GM19240 (cell line): ENCODE data around the gene CXorf49.
"Not testable (repeated sequence)": the region's sequence is repeated elsewhere in the genome, so short reads cannot be mapped to it uniquely, and the experiment has no call there.

Source experiments
- DNase-seq: peaks from one replicate; pipeline ENCODE4 v3.0.0; 2011; ENCODE audit warnings: low spot score; ENCODE audit not compliant: insufficient read length

CXorf49 gene

DNA sequence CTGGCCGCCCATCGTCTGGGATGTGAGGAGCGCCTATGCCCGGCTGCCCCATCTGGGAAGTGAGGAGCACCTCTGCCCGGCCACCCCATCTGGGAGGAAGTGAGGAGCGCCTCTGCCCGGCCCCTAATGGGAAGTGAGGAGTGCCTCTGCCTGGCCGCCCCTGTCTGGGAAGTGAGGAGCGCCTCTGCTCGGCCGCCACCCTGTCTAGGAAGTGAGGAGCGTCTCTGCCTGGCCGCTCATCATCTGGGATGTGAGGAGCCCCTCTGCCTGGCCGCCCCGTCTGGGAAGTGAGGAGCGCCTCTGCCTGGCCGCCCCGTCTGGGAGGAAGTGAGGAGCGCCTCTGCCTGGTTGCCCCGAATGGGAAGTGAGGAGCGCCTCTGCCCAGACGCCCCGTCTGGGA lies 42.4 kb downstream of the CXorf49 start:
- DNase-seq = not testable (repeated sequence)

DNA sequence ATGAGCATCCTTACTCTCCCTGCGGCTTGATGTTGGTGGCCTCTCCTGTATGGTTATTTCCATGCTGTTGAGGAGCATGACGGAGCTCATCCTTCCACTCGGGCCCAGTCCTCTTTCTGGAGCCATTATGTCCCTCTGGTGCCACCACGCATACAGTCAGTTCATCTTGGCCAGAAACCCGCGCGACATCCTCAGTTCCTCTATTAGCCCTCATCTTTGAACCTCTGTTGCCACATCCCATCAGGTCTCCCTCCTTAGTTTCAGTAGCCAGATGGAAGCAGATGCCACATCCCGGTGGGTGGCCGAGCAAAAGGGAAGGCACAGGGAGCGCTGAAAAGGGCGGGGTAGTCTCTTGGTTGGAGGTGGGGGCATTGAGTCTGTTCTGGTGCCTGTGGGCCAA lies 46.1 kb downstream of the CXorf49 start:
- no peak for DNase-seq

DNA sequence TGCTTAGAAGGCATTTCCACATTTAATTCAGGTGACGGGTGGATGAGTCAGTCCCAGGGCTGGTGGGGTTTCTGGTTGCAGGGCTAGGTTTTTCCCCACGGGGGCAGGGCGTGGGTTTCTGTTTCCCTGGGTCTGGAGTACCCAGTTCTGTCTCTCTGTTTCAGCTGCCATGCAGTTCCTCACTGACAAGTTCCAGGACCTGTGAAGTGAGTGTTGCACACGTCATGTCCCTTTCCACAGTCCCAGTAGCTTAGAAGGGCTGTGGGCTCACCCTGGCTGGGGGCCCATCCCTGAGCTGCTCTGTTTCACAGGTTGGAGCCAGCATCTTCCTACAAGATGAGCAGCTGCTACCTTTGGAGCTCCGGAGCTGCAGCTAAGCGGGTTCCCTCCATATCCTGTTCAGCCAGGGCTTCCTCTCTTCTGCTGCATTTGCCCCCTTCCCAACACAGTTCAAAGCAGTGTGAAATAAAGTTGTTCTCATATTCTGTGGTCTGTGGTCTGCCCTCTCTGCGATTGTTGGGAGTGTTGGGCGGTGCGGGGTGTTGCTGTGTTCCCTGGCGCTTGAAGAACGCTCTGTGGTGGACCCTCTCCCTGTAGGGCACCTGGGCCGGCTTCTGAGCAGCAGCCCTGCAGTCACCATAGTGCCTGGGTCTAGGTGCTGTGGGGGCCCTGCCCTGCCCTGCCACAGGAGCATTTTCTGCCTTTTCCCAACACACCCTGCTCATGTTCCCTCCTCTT lies 46.9 kb downstream of the CXorf49 start:
- DNase-seq = no peak

DNA sequence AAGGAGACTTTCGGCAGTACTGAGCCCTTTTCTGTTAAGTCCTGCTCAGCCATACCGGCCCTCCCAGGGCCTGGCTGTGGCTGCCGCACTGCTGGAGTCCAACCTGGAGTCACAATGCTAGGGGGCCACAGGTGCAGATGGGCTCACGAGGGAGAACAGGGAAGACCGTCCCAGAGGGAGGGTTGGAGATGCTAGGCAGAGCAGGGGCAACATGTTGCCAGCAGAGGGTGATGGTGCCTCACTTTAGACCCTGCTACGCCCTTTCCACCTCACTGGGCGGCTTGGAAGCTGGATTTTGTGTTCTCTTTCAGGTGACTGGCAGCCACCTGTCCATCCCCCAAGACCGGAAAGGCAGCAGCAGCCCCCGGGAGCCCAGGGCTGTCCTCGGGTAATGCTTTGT lies 48.1 kb downstream of the CXorf49 start:
- not testable (repeated sequence) for DNase-seq

DNA sequence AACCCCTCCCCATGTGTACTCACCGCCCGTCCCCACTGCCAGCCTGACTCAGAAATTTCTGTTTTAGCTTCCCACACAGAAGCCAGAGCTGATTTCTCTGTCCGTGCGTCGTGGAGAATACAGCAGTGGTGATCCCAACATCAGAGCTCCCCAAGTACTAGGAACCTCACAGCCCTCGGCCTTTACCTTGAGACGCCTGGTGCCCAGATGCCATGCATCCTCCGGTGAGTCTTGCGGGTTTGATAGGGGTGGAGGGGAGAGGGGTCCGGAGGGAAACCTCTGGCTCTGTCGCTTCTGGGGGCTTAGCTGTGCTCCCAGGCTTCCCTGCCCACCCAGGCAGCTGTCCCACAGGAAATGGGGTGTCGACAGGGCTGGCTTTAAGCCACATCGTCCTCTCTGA lies 48.6 kb downstream of the CXorf49 start:
- DNase-seq = no peak

DNA sequence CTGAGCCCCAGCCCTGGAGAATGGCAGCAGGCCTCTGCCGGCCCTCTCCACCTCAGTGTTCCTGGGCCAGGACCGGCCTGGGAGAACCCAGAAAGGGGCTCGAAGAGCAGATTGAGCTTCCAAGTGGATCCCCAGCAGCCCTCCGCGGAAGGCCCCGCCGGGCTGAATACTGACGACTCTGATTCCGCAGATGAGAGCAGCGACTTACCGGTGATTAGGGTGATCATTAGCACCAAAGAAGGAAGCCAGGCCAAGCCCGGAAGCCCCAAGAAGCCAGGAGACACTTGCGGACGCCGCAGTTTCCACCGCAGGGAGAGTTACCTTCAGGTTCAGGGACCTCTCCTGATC lies 49.9 kb downstream of the CXorf49 start:
- DNase-seq = no peak

DNA sequence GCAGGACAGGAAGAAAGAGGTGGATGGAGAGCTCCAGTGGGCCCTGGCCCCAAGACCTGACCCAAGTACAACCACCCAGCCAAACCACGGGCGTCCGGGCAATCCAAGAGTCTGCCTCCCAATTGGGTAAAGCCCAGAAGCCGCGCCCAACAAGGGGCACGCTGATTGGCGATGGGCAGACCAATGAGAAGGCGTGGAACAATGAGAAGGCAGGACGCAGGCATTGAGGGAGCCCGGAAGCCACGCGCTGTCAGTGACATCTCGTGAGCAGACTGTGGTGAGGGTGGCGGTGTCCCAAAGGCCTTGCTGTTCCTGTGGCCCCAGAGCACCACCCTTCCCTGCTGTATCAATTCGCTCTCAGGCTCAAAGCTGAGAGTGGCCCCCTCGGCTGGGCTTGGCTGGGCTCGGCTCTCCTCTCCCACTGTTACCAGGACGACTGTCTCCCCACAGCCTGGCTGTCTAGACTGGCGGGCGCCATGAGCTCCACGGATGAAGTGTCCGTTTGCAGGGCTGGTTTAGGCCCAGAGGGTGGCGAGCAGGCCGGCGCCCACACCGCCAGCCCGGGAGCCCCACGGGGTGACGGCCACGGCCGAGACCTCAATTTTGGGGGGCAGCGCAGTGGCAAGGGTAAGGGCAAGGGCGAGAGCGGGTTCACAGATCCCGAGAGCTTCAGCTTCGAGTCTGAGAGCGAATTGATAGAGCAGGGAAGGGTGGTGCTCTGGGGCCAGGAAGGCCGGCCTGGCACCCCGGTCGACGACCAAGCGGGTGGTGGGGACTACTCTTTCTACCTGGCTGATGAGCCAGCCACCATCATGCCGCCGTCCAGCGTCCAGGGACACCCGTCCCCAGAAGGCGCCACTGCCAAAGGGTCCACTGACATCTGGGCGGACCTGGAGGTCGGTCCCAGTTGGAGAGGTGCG lies 50.5 kb downstream of the CXorf49 start, which contains the start of gene LOC101059915:
TSS of gene LOC101059915 (plus strand) at position 219 of the 920 bp plus-strand sequence.
- no peak for DNase-seq

DNA sequence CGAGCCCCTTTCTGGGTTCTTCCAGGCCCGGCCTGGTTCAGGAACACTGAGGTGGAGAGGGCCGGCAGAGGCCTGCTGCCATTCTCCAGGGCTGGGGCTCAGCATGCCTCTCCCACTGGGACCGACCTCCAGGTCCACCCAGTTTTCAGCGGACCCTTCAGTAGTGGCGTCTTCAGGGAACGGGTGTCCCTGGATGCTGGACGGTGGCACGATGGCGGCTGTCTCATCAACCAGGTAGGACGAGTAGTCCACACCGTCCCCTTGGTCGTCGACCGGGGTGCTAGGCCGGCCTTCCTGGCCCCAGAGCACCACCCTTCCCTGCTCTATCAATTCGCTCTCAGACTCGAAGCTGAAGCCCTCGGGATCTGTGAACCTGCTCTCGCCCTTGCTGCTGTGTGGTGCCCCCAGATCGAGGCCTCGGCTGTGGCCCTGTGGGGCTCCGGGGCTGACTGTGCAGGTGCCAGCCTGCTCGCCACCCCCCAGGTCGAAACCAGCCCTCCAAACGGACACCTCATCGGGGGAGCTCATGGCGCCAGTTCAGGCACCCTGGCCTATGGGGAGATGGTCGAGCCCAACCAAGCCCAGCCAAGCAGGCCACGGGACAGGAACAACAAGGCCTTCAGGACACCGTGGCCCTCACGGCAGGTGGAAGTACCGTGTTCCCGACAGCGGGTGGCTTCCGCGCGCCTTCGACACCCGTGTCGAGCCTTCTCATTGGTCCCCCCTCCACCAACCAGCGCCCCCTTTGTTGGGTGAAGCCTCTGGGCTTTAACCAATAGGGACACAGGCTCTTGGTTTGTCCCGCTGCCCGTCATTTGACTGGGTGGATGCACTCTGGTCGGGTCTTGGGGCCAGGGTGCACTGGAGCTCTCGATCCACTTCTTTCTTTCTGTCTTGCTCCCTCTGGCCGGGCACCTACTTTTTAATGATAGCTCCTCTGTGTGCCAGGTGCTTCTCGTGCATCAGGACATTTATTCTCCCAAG lies 51.6 kb downstream of the CXorf49 start:
- no peak for DNase-seq

DNA sequence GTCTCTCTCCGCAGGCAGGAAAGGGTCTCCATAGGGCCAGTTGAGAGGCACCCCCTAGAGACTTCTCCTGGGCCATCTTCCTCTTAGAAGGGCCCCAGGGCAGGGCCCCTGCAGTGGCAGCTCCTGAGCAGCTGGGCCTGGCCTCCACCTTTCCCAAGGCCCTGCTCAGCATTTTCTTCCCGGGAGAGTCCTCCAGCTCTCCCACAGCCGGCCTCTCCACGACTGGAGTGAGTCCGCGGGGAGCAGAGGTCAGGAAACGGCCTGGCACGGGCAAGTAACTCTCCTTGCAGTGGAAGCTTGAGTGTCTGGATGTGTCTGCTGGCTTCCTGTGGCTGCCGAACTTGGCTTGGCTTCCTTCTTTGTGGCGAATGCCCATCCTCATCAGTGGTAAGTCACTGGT lies 52.3 kb downstream of the CXorf49 start:
- DNase-seq = no peak

DNA sequence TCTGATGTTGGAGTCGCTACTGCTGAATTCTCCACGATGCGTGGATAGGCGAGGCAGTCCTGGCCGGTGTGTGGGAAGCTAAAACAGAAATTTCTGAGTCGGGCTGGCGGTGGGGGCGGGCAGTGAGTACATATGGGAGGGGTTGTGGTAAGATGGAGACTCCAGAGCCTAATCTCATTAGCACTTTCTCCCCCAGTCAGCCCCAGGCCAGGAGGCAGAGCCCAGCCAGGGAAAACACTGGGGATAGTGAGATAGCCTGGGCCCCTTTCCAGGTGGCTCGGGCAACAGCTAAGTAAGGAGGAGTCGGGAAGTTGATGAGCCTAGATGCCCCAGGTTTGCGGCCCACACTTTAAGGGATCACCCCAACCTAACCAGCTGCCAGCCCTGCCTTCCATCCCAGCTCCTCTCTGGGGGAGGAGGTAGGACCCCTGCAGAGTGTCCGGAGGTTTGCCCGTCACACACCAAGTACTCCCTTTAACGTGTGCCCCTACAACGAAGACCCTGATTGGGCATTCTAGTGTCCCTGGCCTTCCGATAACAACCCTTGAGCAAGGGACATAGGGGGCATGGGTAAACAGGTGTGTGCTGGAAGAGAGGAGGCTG lies 53.1 kb downstream of the CXorf49 start:
- DNase-seq = no peak
